HL-60/S4 treated with phorbol 12-myristate 13-acetate at 8.2 ng/mL for 4 days and 3 days (cell line): Measurements from ENCODE around the gene CCDC192.
"Not testable (repeated sequence)": the region's sequence is repeated elsewhere in the genome, so short reads cannot be mapped to it uniquely, and the experiment has no call there.

Source experiments
- in situ Hi-C: fragments of 300-500 bp; cut with MboI; formaldehyde crosslinking; loops from 2 replicates; pipeline ENCODE4 v1.15.0; 2022; ENCODE audit warnings: low sequenced_read_pairs

The CCDC192 gene

GRCh38 chr5:127758766-127759283 is 55.6 kb downstream of the CCDC192 start:
- in situ Hi-C loops = no loop called here

GRCh38 chr5:127761869-127762268 is 58.7 kb downstream of the CCDC192 start:
- in situ Hi-C loops = no loop called here

- in situ Hi-C loops = no loop called here
Observed at GRCh38 chr5:127762412-127762811, 59.2 kb downstream of the CCDC192 start.

GRCh38 chr5:127766676-127767335 is 63.6 kb downstream of the CCDC192 start:
- in situ Hi-C loops = no loop called here

- in situ Hi-C loops = no loop called here
Observed at GRCh38 chr5:127769386-127769785, 66.2 kb downstream of the CCDC192 start.

GRCh38 chr5:127770272-127770671 is 67.1 kb downstream of the CCDC192 start:
- in situ Hi-C loops = no loop called here

GRCh38 chr5:127772531-127772930 is 69.3 kb downstream of the CCDC192 start:
- in situ Hi-C loops = no loop called here

GRCh38 chr5:127774221-127774620 is 71.0 kb downstream of the CCDC192 start:
- in situ Hi-C loops = no loop called here

GRCh38 chr5:127776477-127776876 is 73.3 kb downstream of the CCDC192 start:
- in situ Hi-C loops = no loop called here

- in situ Hi-C loops = no loop called here
Observed at GRCh38 chr5:127777957-127778356, 74.8 kb downstream of the CCDC192 start.

- in situ Hi-C loops = not testable (repeated sequence)
Observed at GRCh38 chr5:127782450-127782849, 79.3 kb downstream of the CCDC192 start.

- in situ Hi-C loops = no loop called here
Observed at GRCh38 chr5:127785098-127785927, 82.1 kb downstream of the CCDC192 start.

GRCh38 chr5:127791439-127791838 is 88.2 kb downstream of the CCDC192 start:
- in situ Hi-C loops = no loop called here

- in situ Hi-C loops = not testable (repeated sequence)
Observed at GRCh38 chr5:127791908-127792307, 88.7 kb downstream of the CCDC192 start.

- in situ Hi-C loops = no loop called here
Observed at GRCh38 chr5:127793052-127793451, 89.9 kb downstream of the CCDC192 start.

GRCh38 chr5:127793879-127794278 is 90.7 kb downstream of the CCDC192 start:
- in situ Hi-C loops = no loop called here

GRCh38 chr5:127796211-127796610 is 93.0 kb downstream of the CCDC192 start:
- in situ Hi-C loops = no loop called here

- in situ Hi-C loops = no loop called here
Observed at GRCh38 chr5:127799293-127799905, 96.2 kb downstream of the CCDC192 start.

- in situ Hi-C loops = no loop called here
Observed at GRCh38 chr5:127801751-127802476, 98.7 kb downstream of the CCDC192 start.

- in situ Hi-C loops = no loop called here
Observed at GRCh38 chr5:127802477-127802865, 99.3 kb downstream of the CCDC192 start.

GRCh38 chr5:127804886-127805426 is 101.8 kb downstream of the CCDC192 start:
- in situ Hi-C loops = no loop called here
